ENCODE results near the gene BHLHE23. TPM values are rescaled to one million over a fixed set of nuclear protein-coding genes. Genes with fewer than 3 reads are reported as not detected.

Gene BHLHE23
- total and polyA plus RNA-seq, 2 donors (not counting 1 experiment from before 2014, with no cell fraction given), result not detected

GRCh38 chr20:62990306-62990825, 16.4 kb downstream of the BHLHE23 start:
- H3K9ac ChIP-seq (ENCODE audit: insufficient read depth, low read length), result no peak overlapping the region
- H3K27me3 ChIP-seq (ENCODE audit: control insufficient read depth, insufficient read depth, low read length), result peaks cover 6% of the 10 kb centered on the region
- TF ChIP-seq EZH2 (IDR thresholded peaks at IDR 0.05; ENCODE audit: low read length, missing control alignments) (no peak), CTCF (conservative IDR thresholded peaks at IDR 0.05 in 1 of 2, IDR thresholded peaks at IDR 0.05 in 1 of 2; ENCODE audit: low read depth in 1 of 2, low read length in 2 of 2) (no peak)
- H3K4me3 ChIP-seq (replicated peaks in 1 of 4; ENCODE audit: control extremely low read depth in 1 of 4, insufficient read depth in 1 of 4, low read depth in 3 of 4, low read length in 4 of 4), result no peak overlapping the region
- H4K20me1 ChIP-seq (ENCODE audit: control insufficient read depth, extremely low read depth, insufficient read depth, low read length), result no peaks in the 10 kb centered on the region
- no peak for DNase-seq (ENCODE audit: low read depth in 2 of 2)
- no peaks in the 10 kb centered on the region for H3K79me2 ChIP-seq (ENCODE audit: control insufficient read depth, insufficient read depth, low read length)
- H3K4me2 ChIP-seq (ENCODE audit: extremely low read depth, insufficient read depth, low read length), result no peak overlapping the region
- H3K27ac ChIP-seq (ENCODE audit: insufficient read depth, low read length), result no peak overlapping the region
- H3K9me3 ChIP-seq (ENCODE audit: control insufficient read depth, insufficient read depth, low read depth, low read length), result no peaks in the 10 kb centered on the region
- no peaks in the 10 kb centered on the region for H3K4me1 ChIP-seq (ENCODE audit: control insufficient read depth, extremely low read depth, insufficient read depth, low read length)
- H2AFZ ChIP-seq (ENCODE audit: low read length), result no peak overlapping the region
- H3K36me3 ChIP-seq (ENCODE audit: control insufficient read depth, insufficient read depth, low read length), result no peaks in the 10 kb centered on the region

- DNase-seq (ENCODE audit: low read depth in 2 of 2), result no peak
- Histone ChIP-seq H4K20me1 (ENCODE audit: control insufficient read depth, extremely low read depth, insufficient read depth, low read length) (no peaks in the 10 kb centered on the region), H3K4me1 (ENCODE audit: control insufficient read depth, extremely low read depth, insufficient read depth, low read length) (no peaks in the 10 kb centered on the region), H3K79me2 (ENCODE audit: control insufficient read depth, insufficient read depth, low read length) (no peaks in the 10 kb centered on the region), H3K4me3 (replicated peaks in 1 of 4; ENCODE audit: control extremely low read depth in 1 of 4, insufficient read depth in 1 of 4, low read depth in 3 of 4, low read length in 4 of 4) (no peak overlapping the region), H3K36me3 (ENCODE audit: control insufficient read depth, insufficient read depth, low read length) (no peaks in the 10 kb centered on the region), H2AFZ (ENCODE audit: low read length) (no peak overlapping the region), H3K9me3 (ENCODE audit: control insufficient read depth, insufficient read depth, low read depth, low read length) (no peaks in the 10 kb centered on the region), H3K4me2 (ENCODE audit: extremely low read depth, insufficient read depth, low read length) (no peak overlapping the region), H3K9ac (ENCODE audit: insufficient read depth, low read length) (no peak overlapping the region), H3K27ac (ENCODE audit: insufficient read depth, low read length) (no peak overlapping the region), H3K27me3 (ENCODE audit: control insufficient read depth, insufficient read depth, low read length) (peaks cover 9% of the 10 kb centered on the region)
- TF ChIP-seq EZH2 (IDR thresholded peaks at IDR 0.05; ENCODE audit: low read length, missing control alignments), result no peak
- TF ChIP-seq CTCF (conservative IDR thresholded peaks at IDR 0.05 in 1 of 2, IDR thresholded peaks at IDR 0.05 in 1 of 2; ENCODE audit: low read depth in 1 of 2, low read length in 2 of 2), result no peak
Observed at GRCh38 chr20:62989201-62989601, 17.6 kb downstream of the BHLHE23 start.

- Histone ChIP-seq H3K27me3 (ENCODE audit: control insufficient read depth, insufficient read depth, low read length) (peaks cover 9% of the 10 kb centered on the region), H3K79me2 (ENCODE audit: control insufficient read depth, insufficient read depth, low read length) (no peaks in the 10 kb centered on the region), H2AFZ (ENCODE audit: low read length) (no peak overlapping the region), H3K4me1 (ENCODE audit: control insufficient read depth, extremely low read depth, insufficient read depth, low read length) (no peaks in the 10 kb centered on the region), H3K9ac (ENCODE audit: insufficient read depth, low read length) (no peak overlapping the region), H3K4me3 (replicated peaks in 1 of 4; ENCODE audit: control extremely low read depth in 1 of 4, insufficient read depth in 1 of 4, low read depth in 3 of 4, low read length in 4 of 4) (no peak overlapping the region), H3K36me3 (ENCODE audit: control insufficient read depth, insufficient read depth, low read length) (no peaks in the 10 kb centered on the region), H3K4me2 (ENCODE audit: extremely low read depth, insufficient read depth, low read length) (no peak overlapping the region), H3K27ac (ENCODE audit: insufficient read depth, low read length) (no peak overlapping the region), H4K20me1 (ENCODE audit: control insufficient read depth, extremely low read depth, insufficient read depth, low read length) (no peaks in the 10 kb centered on the region), H3K9me3 (ENCODE audit: control insufficient read depth, insufficient read depth, low read depth, low read length) (no peaks in the 10 kb centered on the region)
- DNase-seq (ENCODE audit: low read depth in 2 of 2), result no peak
- TF ChIP-seq EZH2 (IDR thresholded peaks at IDR 0.05; ENCODE audit: low read length, missing control alignments) (no peak), CTCF (conservative IDR thresholded peaks at IDR 0.05 in 1 of 2, IDR thresholded peaks at IDR 0.05 in 1 of 2; ENCODE audit: low read depth in 1 of 2, low read length in 2 of 2) (no peak)
Observed at GRCh38 chr20:62987114-62987513, 19.6 kb downstream of the BHLHE23 start.
